IPS-18c (cell line): ENCODE measurements around the gene CARD11.

Experiments used
- H3K4me3 ChIP-seq: 2 replicates; pipeline ENCODE4 v1.7.0; 2013; ENCODE audit warnings: low read depth, mild to moderate bottlenecking, low read length, moderate library complexity; ENCODE audit not compliant: insufficient read depth
- H3K9me3 ChIP-seq: one replicate; pipeline ENCODE4 v1.6.1; 2013; ENCODE audit warnings: mild to moderate bottlenecking, low read length, moderate library complexity; ENCODE audit not compliant: control insufficient read depth, insufficient read depth

Gene CARD11

GRCh38 chr7:2943851-2944601 lies 99.6 kb downstream of the CARD11 start:
- no peaks in the 10 kb centered on the region for H3K9me3 ChIP-seq
- H3K4me3 ChIP-seq = no peak overlapping the region

- Histone ChIP-seq H3K9me3 (peaks cover 2% of the 10 kb centered on the region), H3K4me3 (no peak overlapping the region)
These were observed 102.3 kb downstream of the CARD11 start for GRCh38 chr7:2941216-2941859.

GRCh38 chr7:2940466-2940865 lies 103.2 kb downstream of the CARD11 start:
- H3K4me3 ChIP-seq = no peak overlapping the region
- H3K9me3 ChIP-seq = peaks cover 2% of the 10 kb centered on the region

- peaks cover 2% of the 10 kb centered on the region for H3K9me3 ChIP-seq
- no peak overlapping the region for H3K4me3 ChIP-seq
These were observed 104.3 kb downstream of the CARD11 start for GRCh38 chr7:2939193-2939885.

- Histone ChIP-seq H3K4me3 (no peak overlapping the region), H3K9me3 (peaks cover 2% of the 10 kb centered on the region)
These were observed 105.0 kb downstream of the CARD11 start for GRCh38 chr7:2938514-2939192.

GRCh38 chr7:2937701-2938513 lies 105.8 kb downstream of the CARD11 start:
- Histone ChIP-seq H3K9me3 (peaks cover 2% of the 10 kb centered on the region), H3K4me3 (no peak overlapping the region)

- Histone ChIP-seq H3K4me3 (no peak overlapping the region), H3K9me3 (peaks cover 2% of the 10 kb centered on the region)
These were observed 106.6 kb downstream of the CARD11 start for GRCh38 chr7:2936891-2937580.

GRCh38 chr7:2936301-2936700 lies 107.4 kb downstream of the CARD11 start:
- no peak overlapping the region for H3K4me3 ChIP-seq

GRCh38 chr7:2934984-2935740 lies 108.5 kb downstream of the CARD11 start:
- no peak overlapping the region for H3K4me3 ChIP-seq

More at GRCh38 chr7:2936301-2936700, 107.4 kb downstream of the CARD11 start:
- peaks cover 2% of the 10 kb centered on the region for H3K9me3 ChIP-seq

GRCh38 chr7:2934211-2934731 lies 109.4 kb downstream of the CARD11 start:
- H3K4me3 ChIP-seq = no peak overlapping the region
- peaks cover 2% of the 10 kb centered on the region for H3K9me3 ChIP-seq

More at GRCh38 chr7:2934984-2935740, 108.5 kb downstream of the CARD11 start:
- H3K9me3 ChIP-seq = peaks cover 2% of the 10 kb centered on the region

- no peak overlapping the region for H3K4me3 ChIP-seq
- no peaks in the 10 kb centered on the region for H3K9me3 ChIP-seq
These were observed 111.0 kb downstream of the CARD11 start for GRCh38 chr7:2932402-2933251.

GRCh38 chr7:2931034-2931415 lies 112.6 kb downstream of the CARD11 start:
- Histone ChIP-seq H3K4me3 (no peak overlapping the region), H3K9me3 (no peaks in the 10 kb centered on the region)

- Histone ChIP-seq H3K4me3 (no peak overlapping the region), H3K9me3 (no peaks in the 10 kb centered on the region)
These were observed 113.2 kb downstream of the CARD11 start for GRCh38 chr7:2930310-2931033.
